Karpas-422 (cell line): ENCODE data around the gene FAM76A. TPM values are rescaled to one million over a fixed set of nuclear protein-coding genes. Genes with fewer than 3 reads are reported as not detected.

Source experiments
- DNase-seq: peaks from one replicate; pipeline ENCODE4 v3.0.0-alpha.2; 2015
- H2AFZ ChIP-seq: fragments of 200-600 bp; sonication (generic); 2 replicates; pipeline ENCODE4 v1.6.1; 2014; ENCODE audit warnings: antibody characterized with exemption, low read length, mixed read lengths
- H3K27ac ChIP-seq: fragments of 200-600 bp; sonication (generic); 2 replicates; pipeline ENCODE4 v1.5.1; 2014; ENCODE audit warnings: mild to moderate bottlenecking, low read length, moderate library complexity
- H3K27me3 ChIP-seq: fragments of 200-600 bp; sonication (generic); 2 replicates; pipeline ENCODE4 v1.6.1; 2014; ENCODE audit warnings: low read length, mixed read lengths
- H3K36me3 ChIP-seq: fragments of 200-600 bp; sonication (generic); 2 replicates; pipeline ENCODE4 v1.6.1; 2014; ENCODE audit warnings: low read length, mixed read lengths; ENCODE audit not compliant: insufficient read depth
- H3K4me1 ChIP-seq: fragments of 200-600 bp; sonication (generic); 2 replicates; pipeline ENCODE4 v1.6.1; 2014; ENCODE audit warnings: mild to moderate bottlenecking, low read length, mixed read lengths
- H3K4me2 ChIP-seq: fragments of 200-600 bp; sonication (generic); 2 replicates; pipeline ENCODE4 v1.6.1; 2014; ENCODE audit warnings: low read length, low read depth, mild to moderate bottlenecking; ENCODE audit not compliant: poor library complexity, severe bottlenecking
- H3K4me3 ChIP-seq: fragments of 200-600 bp; sonication (generic); 2 replicates; pipeline ENCODE4 v1.5.1; 2014; ENCODE audit warnings: mild to moderate bottlenecking, antibody characterized with exemption, low read length, mixed read lengths
- H3K79me2 ChIP-seq: fragments of 200-600 bp; sonication (generic); 2 replicates; pipeline ENCODE4 v1.6.1; 2014; ENCODE audit warnings: mild to moderate bottlenecking, low read length, mixed read lengths
- H3K9ac ChIP-seq: fragments of 200-600 bp; sonication (generic); 2 replicates; pipeline ENCODE4 v1.6.0; 2014; ENCODE audit warnings: low read length
- H3K9me2 ChIP-seq: fragments of 200-600 bp; sonication (generic), shearing (Covaris generic); replicated peaks from 2 replicates; pipeline ENCODE4 v1.6.0; 2014; ENCODE audit warnings: mild to moderate bottlenecking, low read length, moderate library complexity; ENCODE audit not compliant: insufficient read depth
- H3K9me3 ChIP-seq: fragments of 300-700, 200-600 bp; sonication (generic); 2 replicates; pipeline ENCODE4 v1.6.1; 2014; ENCODE audit warnings: low read length, mixed read lengths
- H4K20me1 ChIP-seq: fragments of 200-600 bp; sonication (generic); 2 replicates; pipeline ENCODE4 v1.6.1; 2014; ENCODE audit warnings: mild to moderate bottlenecking, antibody characterized with exemption, low read length, low read depth; ENCODE audit not compliant: insufficient read depth
- total RNA-seq: library from RNA; depleted of rRNA; stranded (reverse); fragments of >200 nt; shearing (Covaris generic); gene quantifications from 2 replicates; pipeline ENCODE4 v1.2.3, GENCODE V29; 2014; ENCODE audit warnings: low replicate concordance

FAM76A gene
- total RNA-seq, 1 experiment from 2014 or later, result 18.7 TPM

- Histone ChIP-seq H3K9me3 (no peaks in the 10 kb centered on the region), H3K79me2 (no peaks in the 10 kb centered on the region), H3K27me3 (no peaks in the 10 kb centered on the region), H3K9ac (no peak overlapping the region), H3K27ac (no peak overlapping the region), H3K36me3 (no peaks in the 10 kb centered on the region), H3K9me2 (no peaks in the 10 kb centered on the region), H2AFZ (no peak overlapping the region), H3K4me3 (no peak overlapping the region), H4K20me1 (no peaks in the 10 kb centered on the region), H3K4me2 (no peak overlapping the region), H3K4me1 (no peaks in the 10 kb centered on the region)
- no peak for DNase-seq
Measured at GRCh38 chr1:27713869-27714513, 11.8 kb upstream of the FAM76A start.

GRCh38 chr1:27716262-27716895 lies 9.4 kb upstream of the FAM76A start:
- Histone ChIP-seq H3K9ac (no peak overlapping the region), H3K9me3 (no peaks in the 10 kb centered on the region), H3K4me1 (no peaks in the 10 kb centered on the region), H4K20me1 (no peaks in the 10 kb centered on the region), H3K79me2 (no peaks in the 10 kb centered on the region), H3K4me2 (no peak overlapping the region), H3K36me3 (no peaks in the 10 kb centered on the region), H3K4me3 (no peak overlapping the region), H3K27ac (no peak overlapping the region), H3K27me3 (no peaks in the 10 kb centered on the region), H2AFZ (no peak overlapping the region), H3K9me2 (no peaks in the 10 kb centered on the region)
- no peak for DNase-seq

- Histone ChIP-seq H4K20me1 (no peaks in the 10 kb centered on the region), H3K9ac (no peak overlapping the region), H3K36me3 (no peaks in the 10 kb centered on the region), H3K27ac (no peak overlapping the region), H3K27me3 (no peaks in the 10 kb centered on the region), H2AFZ (no peak overlapping the region), H3K4me2 (no peak overlapping the region), H3K79me2 (no peaks in the 10 kb centered on the region), H3K9me3 (no peaks in the 10 kb centered on the region), H3K4me3 (no peak overlapping the region), H3K4me1 (no peaks in the 10 kb centered on the region), H3K9me2 (no peaks in the 10 kb centered on the region)
- peak; percentile 62 for DNase-seq
Measured at GRCh38 chr1:27719286-27720251, 6.2 kb upstream of the FAM76A start.

- H3K9ac ChIP-seq, result peak overlapping the region; percentile 65
- H3K27me3 ChIP-seq, result no peaks in the 10 kb centered on the region
- no peak overlapping the region for H3K27ac ChIP-seq
- H3K36me3 ChIP-seq, result 0 out of 2 replicates have a peak, but pooled peaks cover 2% of the 10 kb centered on the region
- DNase-seq, result no peak
- no peaks in the 10 kb centered on the region for H3K9me2 ChIP-seq
- no peaks in the 10 kb centered on the region for H4K20me1 ChIP-seq
- H3K4me3 ChIP-seq, result peak overlapping the region; percentile 63
- H3K4me1 ChIP-seq, result peaks cover 17% of the 10 kb centered on the region
- peaks cover 12% of the 10 kb centered on the region for H3K79me2 ChIP-seq
- peak overlapping the region; percentile 97 for H2AFZ ChIP-seq
- no peaks in the 10 kb centered on the region for H3K9me3 ChIP-seq
- H3K4me2 ChIP-seq, result peak overlapping the region; percentile 75
Measured at GRCh38 chr1:27724961-27725373, 794 bp upstream of the FAM76A start.

GRCh38 chr1:27726173-27727044 lies 648 bp downstream of the FAM76A start:
- DNase-seq, result peak; percentile 76
- H3K4me2 ChIP-seq, result peak overlapping the region; percentile 95
- H3K79me2 ChIP-seq, result peaks cover 12% of the 10 kb centered on the region
- peak overlapping the region; percentile 78 for H3K9ac ChIP-seq
- 0 out of 2 replicates have a peak, but pooled peaks cover 2% of the 10 kb centered on the region for H3K36me3 ChIP-seq
- no peaks in the 10 kb centered on the region for H3K27me3 ChIP-seq
- H4K20me1 ChIP-seq, result no peaks in the 10 kb centered on the region
- peaks cover 17% of the 10 kb centered on the region for H3K4me1 ChIP-seq
- no peaks in the 10 kb centered on the region for H3K9me2 ChIP-seq
- H3K27ac ChIP-seq, result peak overlapping the region; percentile 62
- no peaks in the 10 kb centered on the region for H3K9me3 ChIP-seq
- H2AFZ ChIP-seq, result peak overlapping the region; percentile 57
- peak overlapping the region; percentile 80 for H3K4me3 ChIP-seq

GRCh38 chr1:27727126-27727525 lies 1.4 kb downstream of the FAM76A start:
- peak; percentile 42 for DNase-seq
- H2AFZ ChIP-seq, result no peak overlapping the region
- peak overlapping the region; percentile 62 for H3K27ac ChIP-seq
- H3K4me1 ChIP-seq, result peaks cover 17% of the 10 kb centered on the region
- no peaks in the 10 kb centered on the region for H4K20me1 ChIP-seq
- 0 out of 2 replicates have a peak, but pooled peaks cover 2% of the 10 kb centered on the region for H3K36me3 ChIP-seq
- H3K9me2 ChIP-seq, result no peaks in the 10 kb centered on the region
- H3K79me2 ChIP-seq, result peaks cover 12% of the 10 kb centered on the region
- no peaks in the 10 kb centered on the region for H3K27me3 ChIP-seq
- no peaks in the 10 kb centered on the region for H3K9me3 ChIP-seq
- peak overlapping the region; percentile 80 for H3K4me3 ChIP-seq
- peak overlapping the region; percentile 95 for H3K4me2 ChIP-seq
- H3K9ac ChIP-seq, result peak overlapping the region; percentile 78

GRCh38 chr1:27736252-27736651 lies 10.5 kb downstream of the FAM76A start:
- no peaks in the 10 kb centered on the region for H3K79me2 ChIP-seq
- H2AFZ ChIP-seq, result no peak overlapping the region
- H3K4me3 ChIP-seq, result no peak overlapping the region
- no peaks in the 10 kb centered on the region for H4K20me1 ChIP-seq
- no peak overlapping the region for H3K27ac ChIP-seq
- no peaks in the 10 kb centered on the region for H3K4me1 ChIP-seq
- H3K9me3 ChIP-seq, result no peaks in the 10 kb centered on the region
- H3K4me2 ChIP-seq, result no peak overlapping the region
- H3K36me3 ChIP-seq, result peaks cover 30% of the 10 kb centered on the region
- no peaks in the 10 kb centered on the region for H3K27me3 ChIP-seq
- H3K9me2 ChIP-seq, result no peaks in the 10 kb centered on the region
- no peak overlapping the region for H3K9ac ChIP-seq
- DNase-seq, result no peak
